ENCODE data around the gene ODAM. TPM values are rescaled to one million over a fixed set of nuclear protein-coding genes. Genes with fewer than 3 reads are reported as not detected.

ODAM gene
- not detected in 2 replicates for total RNA-seq (2014; rRNA removed; shearing (Covaris generic); ENCODE audit: low replicate concordance)

DNA sequence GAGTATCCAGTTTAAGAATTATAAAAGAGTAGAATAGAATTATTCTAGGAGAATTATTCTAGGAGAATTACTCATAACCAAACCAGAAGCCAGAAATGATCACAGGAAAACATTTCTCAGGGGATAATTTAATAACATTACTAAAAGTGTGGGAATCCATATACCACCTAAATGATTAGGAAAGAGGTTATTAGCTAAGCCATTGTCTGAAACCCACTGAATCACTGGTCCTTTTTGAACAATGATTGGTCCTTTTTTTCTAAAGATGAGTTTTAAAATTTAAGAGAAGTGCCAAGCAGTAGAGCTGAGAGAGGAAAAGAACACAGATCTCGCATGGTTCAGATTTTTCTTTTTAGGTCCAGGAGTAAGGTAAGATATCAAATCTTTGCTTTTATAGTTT lies at the start of gene ODAM:
Gene ODAM, plus strand, starts transcription at position 301 of the 400 bp plus-strand sequence. CDS start 819 bp downstream, outside the sequence.
- no peak for DNase-seq

GRCh38 chr4:70151271-70151670 lies 44.3 kb upstream of the ODAM start:
- Histone ChIP-seq H4K20me1 (ENCODE audit: insufficient read depth, low read depth, low read length) (no peaks in the 10 kb centered on the region), H3K9me3 (ENCODE audit: low read length) (no peaks in the 10 kb centered on the region), H2AFZ (ENCODE audit: low read length) (no peak overlapping the region), H3K9ac (ENCODE audit: low read length) (no peak overlapping the region), H3K4me2 (ENCODE audit: low read depth, low read length, poor library complexity, severe bottlenecking) (no peak overlapping the region), H3K27ac (ENCODE audit: low read length) (no peak overlapping the region), H3K4me1 (ENCODE audit: low read length) (no peaks in the 10 kb centered on the region), H3K79me2 (ENCODE audit: low read length) (no peaks in the 10 kb centered on the region), H3K36me3 (ENCODE audit: insufficient read depth, low read length) (no peaks in the 10 kb centered on the region), H3K4me3 (ENCODE audit: low read length) (no peak overlapping the region), H3K27me3 (ENCODE audit: low read length) (no peaks in the 10 kb centered on the region), H3K9me2 (replicated peaks; ENCODE audit: insufficient read depth, low read length) (no peaks in the 10 kb centered on the region)
- no peak for DNase-seq

More for the DNA sequence above, at the start of gene ODAM:
- Histone ChIP-seq H3K4me2 (ENCODE audit: low read depth, low read length, poor library complexity, severe bottlenecking) (no peak within 1 kb of the TSS), H4K20me1 (ENCODE audit: insufficient read depth, low read depth, low read length) (no peaks in the 10 kb centered on the region), H3K27ac (ENCODE audit: low read length) (no peak within 1 kb of the TSS), H3K27me3 (ENCODE audit: low read length) (no peaks in the 10 kb centered on the region), H3K36me3 (ENCODE audit: insufficient read depth, low read length) (no peaks in the 10 kb centered on the region), H3K79me2 (ENCODE audit: low read length) (no peaks in the 10 kb centered on the region), H3K4me1 (ENCODE audit: low read length) (no peaks in the 10 kb centered on the region), H3K9me2 (replicated peaks; ENCODE audit: insufficient read depth, low read length) (no peaks in the 10 kb centered on the region), H3K9me3 (ENCODE audit: low read length) (no peaks in the 10 kb centered on the region), H2AFZ (ENCODE audit: low read length) (no peak within 1 kb of the TSS), H3K4me3 (ENCODE audit: low read length) (no peak within 1 kb of the TSS), H3K9ac (ENCODE audit: low read length) (no peak within 1 kb of the TSS)

GRCh38 chr4:70152088-70152487 lies 43.4 kb upstream of the ODAM start:
- H4K20me1 ChIP-seq (ENCODE audit: insufficient read depth, low read depth, low read length): no peaks in the 10 kb centered on the region
- no peaks in the 10 kb centered on the region for H3K79me2 ChIP-seq (ENCODE audit: low read length)
- H3K4me3 ChIP-seq (ENCODE audit: low read length): no peak overlapping the region
- H3K27me3 ChIP-seq (ENCODE audit: low read length): no peaks in the 10 kb centered on the region
- no peak overlapping the region for H3K27ac ChIP-seq (ENCODE audit: low read length)
- no peaks in the 10 kb centered on the region for H3K36me3 ChIP-seq (ENCODE audit: insufficient read depth, low read length)
- DNase-seq: no peak
- H2AFZ ChIP-seq (ENCODE audit: low read length): no peak overlapping the region
- H3K9me2 ChIP-seq (replicated peaks; ENCODE audit: insufficient read depth, low read length): no peaks in the 10 kb centered on the region
- H3K9ac ChIP-seq (ENCODE audit: low read length): no peak overlapping the region
- H3K4me1 ChIP-seq (ENCODE audit: low read length): no peaks in the 10 kb centered on the region
- no peak overlapping the region for H3K4me2 ChIP-seq (ENCODE audit: low read depth, low read length, poor library complexity, severe bottlenecking)
- no peaks in the 10 kb centered on the region for H3K9me3 ChIP-seq (ENCODE audit: low read length)

DNA sequence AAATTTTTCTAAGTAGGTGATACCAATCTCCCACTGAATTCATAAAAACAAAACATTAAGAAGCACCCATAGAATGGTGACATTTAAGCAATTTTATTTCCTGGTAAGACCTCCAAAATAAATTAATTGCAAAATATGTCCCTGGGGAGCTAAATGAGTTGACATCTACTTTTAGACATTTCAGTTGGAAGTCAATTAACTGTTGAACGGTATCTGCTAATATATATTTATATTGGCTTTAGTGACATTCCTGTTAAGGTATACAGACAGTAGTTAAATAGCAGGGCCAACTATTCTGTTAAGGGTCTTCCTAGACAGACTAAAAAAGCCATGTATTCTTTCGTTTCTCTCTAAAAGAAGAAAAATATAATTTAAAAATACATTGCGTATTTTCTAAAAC lies 41.6 kb upstream of the ODAM start, which contains the start of gene PRR27:
Gene PRR27, plus strand, starts transcription at position 301 of the 400 bp plus-strand sequence. CDS start 139 bp downstream, outside the sequence.
- Histone ChIP-seq H3K9ac (ENCODE audit: low read length) (no peak within 1 kb of the TSS), H3K4me3 (ENCODE audit: low read length) (no peak within 1 kb of the TSS), H4K20me1 (ENCODE audit: insufficient read depth, low read depth, low read length) (no peaks in the 10 kb centered on the region), H3K36me3 (ENCODE audit: insufficient read depth, low read length) (no peaks in the 10 kb centered on the region), H3K4me2 (ENCODE audit: low read depth, low read length, poor library complexity, severe bottlenecking) (no peak within 1 kb of the TSS), H3K79me2 (ENCODE audit: low read length) (no peaks in the 10 kb centered on the region), H3K27me3 (ENCODE audit: low read length) (no peaks in the 10 kb centered on the region), H3K9me2 (replicated peaks; ENCODE audit: insufficient read depth, low read length) (no peaks in the 10 kb centered on the region), H3K4me1 (ENCODE audit: low read length) (no peaks in the 10 kb centered on the region), H3K9me3 (ENCODE audit: low read length) (no peaks in the 10 kb centered on the region), H3K27ac (ENCODE audit: low read length) (no peak within 1 kb of the TSS), H2AFZ (ENCODE audit: low read length) (no peak within 1 kb of the TSS)
- no peak for DNase-seq

- Histone ChIP-seq H3K4me3 (ENCODE audit: low read length) (no peak overlapping the region), H3K36me3 (ENCODE audit: insufficient read depth, low read length) (no peaks in the 10 kb centered on the region), H4K20me1 (ENCODE audit: insufficient read depth, low read depth, low read length) (no peaks in the 10 kb centered on the region), H3K9me3 (ENCODE audit: low read length) (no peaks in the 10 kb centered on the region), H3K79me2 (ENCODE audit: low read length) (no peaks in the 10 kb centered on the region), H3K9me2 (replicated peaks; ENCODE audit: insufficient read depth, low read length) (no peaks in the 10 kb centered on the region), H3K27ac (ENCODE audit: low read length) (no peak overlapping the region), H3K4me2 (ENCODE audit: low read depth, low read length, poor library complexity, severe bottlenecking) (no peak overlapping the region), H2AFZ (ENCODE audit: low read length) (no peak overlapping the region), H3K4me1 (ENCODE audit: low read length) (no peaks in the 10 kb centered on the region), H3K27me3 (ENCODE audit: low read length) (no peaks in the 10 kb centered on the region), H3K9ac (ENCODE audit: low read length) (no peak overlapping the region)
- no peak for DNase-seq
These were observed 36.9 kb upstream of the ODAM start for GRCh38 chr4:70158576-70158975.

DNA sequence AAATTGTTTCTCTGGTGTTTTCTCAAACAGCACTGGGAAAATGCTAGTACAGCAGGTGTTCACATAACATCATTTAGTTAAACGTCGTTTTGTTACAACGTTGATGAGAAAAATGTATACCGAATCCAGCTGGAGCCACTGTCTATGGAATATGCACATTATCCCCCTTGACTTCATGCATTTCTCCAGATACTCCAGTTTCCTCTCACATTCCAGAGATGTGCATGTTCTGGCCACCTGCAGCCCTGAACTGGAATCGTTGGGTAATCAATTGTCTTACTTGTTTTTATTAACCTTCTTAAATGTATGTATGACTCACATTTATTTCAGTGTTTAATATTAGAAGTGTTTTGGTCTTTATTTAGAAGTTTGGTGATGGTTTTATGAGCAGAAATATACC lies 18.4 kb upstream of the ODAM start:
- H3K36me3 ChIP-seq (ENCODE audit: insufficient read depth, low read length): no peaks in the 10 kb centered on the region
- no peaks in the 10 kb centered on the region for H3K79me2 ChIP-seq (ENCODE audit: low read length)
- no peaks in the 10 kb centered on the region for H4K20me1 ChIP-seq (ENCODE audit: insufficient read depth, low read depth, low read length)
- no peaks in the 10 kb centered on the region for H3K9me3 ChIP-seq (ENCODE audit: low read length)
- no peaks in the 10 kb centered on the region for H3K4me1 ChIP-seq (ENCODE audit: low read length)
- no peaks in the 10 kb centered on the region for H3K9me2 ChIP-seq (replicated peaks; ENCODE audit: insufficient read depth, low read length)
- H3K4me3 ChIP-seq (ENCODE audit: low read length): no peak overlapping the region
- no peak overlapping the region for H3K27ac ChIP-seq (ENCODE audit: low read length)
- H2AFZ ChIP-seq (ENCODE audit: low read length): no peak overlapping the region
- H3K27me3 ChIP-seq (ENCODE audit: low read length): no peaks in the 10 kb centered on the region
- no peak overlapping the region for H3K9ac ChIP-seq (ENCODE audit: low read length)
- no peak for DNase-seq
- no peak overlapping the region for H3K4me2 ChIP-seq (ENCODE audit: low read depth, low read length, poor library complexity, severe bottlenecking)

- Histone ChIP-seq H3K4me3 (ENCODE audit: low read length) (no peak overlapping the region), H3K4me2 (ENCODE audit: low read depth, low read length, poor library complexity, severe bottlenecking) (no peak overlapping the region), H3K9me3 (ENCODE audit: low read length) (no peaks in the 10 kb centered on the region), H3K36me3 (ENCODE audit: insufficient read depth, low read length) (no peaks in the 10 kb centered on the region), H3K79me2 (ENCODE audit: low read length) (no peaks in the 10 kb centered on the region), H3K9ac (ENCODE audit: low read length) (no peak overlapping the region), H3K27ac (ENCODE audit: low read length) (no peak overlapping the region), H2AFZ (ENCODE audit: low read length) (no peak overlapping the region), H3K4me1 (ENCODE audit: low read length) (no peaks in the 10 kb centered on the region), H4K20me1 (ENCODE audit: insufficient read depth, low read depth, low read length) (no peaks in the 10 kb centered on the region), H3K27me3 (ENCODE audit: low read length) (no peaks in the 10 kb centered on the region), H3K9me2 (replicated peaks; ENCODE audit: insufficient read depth, low read length) (no peaks in the 10 kb centered on the region)
- no peak for DNase-seq
These were observed 17.4 kb upstream of the ODAM start for GRCh38 chr4:70178075-70178660.

DNA sequence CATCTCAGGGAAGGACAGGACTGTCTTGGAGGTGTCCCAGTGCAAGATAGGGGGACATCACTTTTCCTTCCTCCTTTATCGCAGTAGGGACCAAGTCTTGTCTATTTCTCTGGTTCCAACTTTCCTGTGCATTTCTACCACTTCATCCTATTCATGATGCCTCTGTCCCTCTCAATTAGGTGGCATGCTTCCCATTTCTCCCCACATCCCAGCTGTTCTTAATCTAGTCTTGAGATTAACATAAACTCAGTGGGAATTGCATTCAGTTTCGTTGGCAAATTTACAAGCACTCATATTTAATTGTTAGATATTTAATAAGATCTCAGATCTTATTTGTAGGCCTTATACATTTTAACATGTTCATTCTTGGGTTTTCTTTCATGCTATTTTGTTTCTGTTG lies 15.7 kb upstream of the ODAM start:
- no peak overlapping the region for H3K27ac ChIP-seq (ENCODE audit: low read length)
- H3K4me2 ChIP-seq (ENCODE audit: low read depth, low read length, poor library complexity, severe bottlenecking): no peak overlapping the region
- no peak overlapping the region for H3K9ac ChIP-seq (ENCODE audit: low read length)
- no peak overlapping the region for H3K4me3 ChIP-seq (ENCODE audit: low read length)
- no peak for DNase-seq
- no peaks in the 10 kb centered on the region for H3K9me2 ChIP-seq (replicated peaks; ENCODE audit: insufficient read depth, low read length)
- H3K9me3 ChIP-seq (ENCODE audit: low read length): no peaks in the 10 kb centered on the region
- H4K20me1 ChIP-seq (ENCODE audit: insufficient read depth, low read depth, low read length): no peaks in the 10 kb centered on the region
- no peaks in the 10 kb centered on the region for H3K4me1 ChIP-seq (ENCODE audit: low read length)
- no peaks in the 10 kb centered on the region for H3K79me2 ChIP-seq (ENCODE audit: low read length)
- no peak overlapping the region for H2AFZ ChIP-seq (ENCODE audit: low read length)
- no peaks in the 10 kb centered on the region for H3K36me3 ChIP-seq (ENCODE audit: insufficient read depth, low read length)
- no peaks in the 10 kb centered on the region for H3K27me3 ChIP-seq (ENCODE audit: low read length)

Data from Karpas-422 (cell line).